Endothelial cell of umbilical vein (primary cell): ENCODE results near the gene FOLR3. TPM values are rescaled to one million over a fixed set of nuclear protein-coding genes. Genes with fewer than 3 reads are reported as not detected.

Experiments
- BruUV-seq: library from RNA; stranded (reverse); fragments of 400-500 nt; replicated peaks from 2 replicates; lab custom pipeline; 2021; lab: Mats Ljungman, UMichigan
- CTCF ChIA-PET: fragments of 300-600, 350-600 bp; sonication (Branson Sonifier 250); formaldehyde crosslinking; loops from one replicate; lab custom pipeline; 2021; ENCODE audit warnings: antibody characterized with exemption, inconsistent platforms; lab: Charles Lee
- POLR2A ChIA-PET: fragments of 300-600, 350-600 bp; sonication (Branson Sonifier 250); formaldehyde crosslinking; loops from one replicate; lab custom pipeline; 2021; ENCODE audit warnings: antibody characterized with exemption, inconsistent platforms; lab: Charles Lee
- DNase-seq: peaks from one replicate; pipeline ENCODE4 v3.0.0-alpha.2; 2011; ENCODE audit warnings: low read depth, low spot score
- FAIRE-seq: peaks from 2 replicates; lab custom pipeline; 2011; peaks lifted over from hg19 to GRCh38; lab: Jason Lieb, UNC
- H2AFZ ChIP-seq: 2 replicates; pipeline ENCODE4 v1.6.0; 2012; ENCODE audit warnings: low read depth, low read length, control low read depth, inconsistent platforms
- H3K27ac ChIP-seq: 2 replicates; pipeline ENCODE4 v1.5.1; 2011; ENCODE audit warnings: low read depth, mild to moderate bottlenecking, control low read depth, low read length, moderate library complexity; ENCODE audit not compliant: insufficient read depth
- H3K27me3 ChIP-seq, 2 experiments: 2 replicates each; pipeline versions ENCODE4 v1.6.0 to v1.6.1; 2011; ENCODE audit warnings: low read length in 2 of 2, mixed read lengths in 1 of 2; ENCODE audit not compliant: control insufficient read depth in 2 of 2, insufficient read depth in 2 of 2
- H3K36me3 ChIP-seq, 2 experiments: 2 replicates in 1 of 2; 3 replicates in 1 of 2; pipeline ENCODE4 v1.5.1; 2011; ENCODE audit warnings: low read length in 2 of 2, mild to moderate bottlenecking in 1 of 2, moderate library complexity in 1 of 2; ENCODE audit not compliant: control insufficient read depth in 2 of 2, insufficient read depth in 2 of 2; ENCODE audit errors: extremely low read depth in 1 of 2
- H3K4me1 ChIP-seq: 3 replicates; pipeline ENCODE4 v1.5.1; 2011; ENCODE audit warnings: mild to moderate bottlenecking, low read length; ENCODE audit not compliant: control insufficient read depth, insufficient read depth; ENCODE audit errors: extremely low read depth
- H3K4me2 ChIP-seq: 2 replicates; pipeline ENCODE4 v1.6.1; 2011; ENCODE audit warnings: low read length, control low read depth, mixed read lengths; ENCODE audit not compliant: insufficient read depth
- H3K4me3 ChIP-seq, 3 experiments: fragments of 200-600 bp in 1 of 3; sonication (generic), shearing (Covaris generic) in 1 of 3; replicated peaks in 1 of 3; 2 replicates each; pipeline ENCODE4 v1.5.1; 2011 to 2016; ENCODE audit warnings: control low read depth in 3 of 3, low read length in 3 of 3, mild to moderate bottlenecking in 2 of 3, inconsistent platforms in 1 of 3, low read depth in 1 of 3, moderate library complexity in 1 of 3; ENCODE audit not compliant: insufficient read depth in 1 of 3
- H3K79me2 ChIP-seq: 2 replicates; pipeline ENCODE4 v1.6.0; 2012; ENCODE audit warnings: low read length, inconsistent platforms; ENCODE audit not compliant: control insufficient read depth, insufficient read depth
- H3K9ac ChIP-seq: replicated peaks from 2 replicates; pipeline ENCODE3; 2011; ENCODE audit warnings: low read length, control low read depth; ENCODE audit not compliant: insufficient read depth; ENCODE audit errors: extremely low read depth
- H3K9me1 ChIP-seq: replicated peaks from 3 replicates; pipeline ENCODE4 v1.6.0; 2011; ENCODE audit warnings: mild to moderate bottlenecking, low read length; ENCODE audit not compliant: control insufficient read depth, insufficient read depth; ENCODE audit errors: extremely low read depth
- H3K9me3 ChIP-seq: replicated peaks from 2 replicates; pipeline ENCODE4 v1.5.1; 2012; ENCODE audit warnings: low read length, inconsistent platforms; ENCODE audit not compliant: control insufficient read depth, insufficient read depth
- H4K20me1 ChIP-seq: replicated peaks from 2 replicates; pipeline ENCODE3; 2011; ENCODE audit warnings: mild to moderate bottlenecking, low read length; ENCODE audit not compliant: control insufficient read depth, insufficient read depth; ENCODE audit errors: extremely low read depth
- EZH2 ChIP-seq: IDR thresholded peaks from 2 replicates; pipeline ENCODE4 v1.6.1; 2012; ENCODE audit warnings: borderline replicate concordance, low read depth, mild to moderate bottlenecking, moderate library complexity, low read length, inconsistent platforms; ENCODE audit not compliant: severe bottlenecking
- FOS ChIP-seq: IDR thresholded peaks from 2 replicates; pipeline ENCODE4 v1.6.1; 2011; ENCODE audit warnings: mild to moderate bottlenecking, low read length, moderate library complexity, borderline replicate concordance; ENCODE audit not compliant: insufficient read depth
- GATA2 ChIP-seq: IDR thresholded peaks from 2 replicates; pipeline ENCODE4 v1.7.0; 2011; ENCODE audit warnings: low read depth, mild to moderate bottlenecking, moderate library complexity, mixed read lengths, low read length; ENCODE audit not compliant: insufficient read length, insufficient read depth
- JUN ChIP-seq: IDR thresholded peaks from 2 replicates; pipeline ENCODE4 v1.6.1; 2011; ENCODE audit warnings: borderline replicate concordance, low read depth; ENCODE audit not compliant: insufficient read length, insufficient read depth
- MYC ChIP-seq: IDR thresholded peaks from one replicate; pipeline ENCODE4 v1.6.1; 2011; ENCODE audit warnings: mild to moderate bottlenecking, low read depth, low read length
- POLR2A ChIP-seq: IDR thresholded peaks from 2 replicates; pipeline ENCODE4 v1.6.1; 2012; ENCODE audit warnings: low read depth, mild to moderate bottlenecking, control low read depth, low read length
- POLR2AphosphoS5 ChIP-seq: IDR thresholded peaks from 2 replicates; pipeline ENCODE4 v1.6.1; 2012; ENCODE audit warnings: low read depth, mild to moderate bottlenecking, control low read depth, low read length, moderate library complexity; ENCODE audit not compliant: insufficient read depth
- dilution Hi-C: fragments of 300-500 bp; cut with MboI; formaldehyde crosslinking; loops from one replicate; pipeline ENCODE4 v1.15.0; 2019; ENCODE audit warnings: low sequenced_read_pairs; ENCODE audit not compliant: extremely low pct_ligation_motif_present
- intact Hi-C: fragments of 100-400 bp; cut with micrococcal nuclease; formaldehyde crosslinking; loops from one replicate; pipeline ENCODE4 v1.10.0; 2022
- polyA plus RNA-seq, 4 experiments: library from polyadenylated mRNA; depleted of rRNA in 3 of 4; stranded (reverse) in 3 of 4; unstranded in 1 of 4; fragments of >200 nt; gene quantifications; 2 replicates each; pipeline versions ENCODE4 v1.2.1 to v1.2.3, GENCODE V29; 2011 to 2012; ENCODE audit warnings: missing spikeins in 1 of 4
- total RNA-seq: library from RNA; stranded (reverse); gene quantifications from 2 replicates; pipeline ENCODE4 v1.2.3, GENCODE V29; 2021
- TF ChIP-seq, protein P1 (sequence below): IDR thresholded peaks from 2 replicates; pipeline ENCODE4 v1.6.1; 2011; ENCODE audit not compliant: insufficient read depth, insufficient read length
- TF ChIP-seq, protein P2 (sequence below), 2 donors: IDR thresholded peaks; 1 replicate in 1 of 2; 2 replicates in 1 of 2; pipeline ENCODE4 v1.5.1; 2011; ENCODE audit warnings: low read length in 2 of 2, mild to moderate bottlenecking in 2 of 2, moderate library complexity in 2 of 2, control low read depth in 1 of 2, inconsistent platforms in 1 of 2, low read depth in 1 of 2; ENCODE audit not compliant: insufficient read depth in 1 of 2; ENCODE audit errors: extremely low read depth in 1 of 2

FOLR3 gene
- total and polyA plus RNA-seq, 2 donors (not counting 3 experiments of a cell fraction or from before 2014, with no cell fraction given): not detected

DNA sequence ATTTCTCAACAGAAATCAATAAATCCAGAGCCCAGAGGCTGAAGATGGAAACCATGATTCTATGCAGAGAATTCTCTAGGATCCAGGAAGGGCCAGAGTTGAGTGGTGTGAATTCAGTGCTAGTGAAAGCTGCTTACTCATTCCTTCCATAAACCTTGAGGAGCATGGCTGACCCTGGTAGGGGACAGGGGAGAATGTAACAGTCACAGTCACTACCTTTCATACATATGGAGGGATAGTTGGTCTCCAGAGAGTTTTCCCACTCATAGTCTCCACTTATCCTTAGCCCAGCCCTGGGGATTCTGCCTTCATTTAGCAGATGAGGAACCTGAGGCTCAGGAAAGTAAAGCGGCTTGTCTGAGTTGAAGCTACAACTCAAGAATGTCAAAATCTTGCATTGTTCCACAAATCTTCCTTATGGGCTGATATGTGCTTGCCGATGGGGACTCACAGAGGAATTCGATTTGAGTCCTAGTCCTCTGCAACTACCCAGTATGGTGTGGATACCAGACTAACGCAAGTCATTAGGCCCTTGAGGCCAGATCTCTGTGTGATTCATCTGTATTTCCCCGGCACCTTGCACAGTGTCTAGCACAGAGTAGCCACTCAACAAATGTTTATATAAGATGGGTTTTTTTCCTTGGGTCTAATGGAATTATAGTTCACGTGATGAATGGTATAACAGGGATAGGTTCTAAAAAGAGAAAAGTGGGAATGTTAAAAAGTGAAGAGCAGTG lies 19.3 kb upstream of the FOLR3 start:
- no peaks in the 10 kb centered on the region for H3K9me3 ChIP-seq
- H4K20me1 ChIP-seq: no peaks in the 10 kb centered on the region
- TF ChIP-seq, protein P1, sequence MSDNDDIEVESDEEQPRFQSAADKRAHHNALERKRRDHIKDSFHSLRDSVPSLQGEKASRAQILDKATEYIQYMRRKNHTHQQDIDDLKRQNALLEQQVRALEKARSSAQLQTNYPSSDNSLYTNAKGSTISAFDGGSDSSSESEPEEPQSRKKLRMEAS: no peak
- TF ChIP-seq, protein P2, sequence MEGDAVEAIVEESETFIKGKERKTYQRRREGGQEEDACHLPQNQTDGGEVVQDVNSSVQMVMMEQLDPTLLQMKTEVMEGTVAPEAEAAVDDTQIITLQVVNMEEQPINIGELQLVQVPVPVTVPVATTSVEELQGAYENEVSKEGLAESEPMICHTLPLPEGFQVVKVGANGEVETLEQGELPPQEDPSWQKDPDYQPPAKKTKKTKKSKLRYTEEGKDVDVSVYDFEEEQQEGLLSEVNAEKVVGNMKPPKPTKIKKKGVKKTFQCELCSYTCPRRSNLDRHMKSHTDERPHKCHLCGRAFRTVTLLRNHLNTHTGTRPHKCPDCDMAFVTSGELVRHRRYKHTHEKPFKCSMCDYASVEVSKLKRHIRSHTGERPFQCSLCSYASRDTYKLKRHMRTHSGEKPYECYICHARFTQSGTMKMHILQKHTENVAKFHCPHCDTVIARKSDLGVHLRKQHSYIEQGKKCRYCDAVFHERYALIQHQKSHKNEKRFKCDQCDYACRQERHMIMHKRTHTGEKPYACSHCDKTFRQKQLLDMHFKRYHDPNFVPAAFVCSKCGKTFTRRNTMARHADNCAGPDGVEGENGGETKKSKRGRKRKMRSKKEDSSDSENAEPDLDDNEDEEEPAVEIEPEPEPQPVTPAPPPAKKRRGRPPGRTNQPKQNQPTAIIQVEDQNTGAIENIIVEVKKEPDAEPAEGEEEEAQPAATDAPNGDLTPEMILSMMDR (IDR thresholded peaks at IDR 0.05; ENCODE audit: extremely low read depth in 1 of 2, insufficient read depth in 1 of 2, low read depth in 1 of 2, low read length in 2 of 2): no peak
- TF ChIP-seq POLR2AphosphoS5: no peak
- no peak for TF ChIP-seq MYC
- TF ChIP-seq JUN: no peak
- TF ChIP-seq GATA2: no peak
- no peak for TF ChIP-seq EZH2
- no peak for TF ChIP-seq POLR2A
- no peak for TF ChIP-seq FOS
- no peak overlapping the region for H3K9ac ChIP-seq
- no peak overlapping the region for H2AFZ ChIP-seq
- no TSS peak for BruUV-seq
- no peak overlapping the region for H3K4me3 ChIP-seq
- FAIRE-seq (no peak), DNase-seq (no peak)
- ChIA-PET CTCF (no interaction called here), POLR2A (no interaction called here)
- dilution Hi-C loops: no loop called here
- H3K27me3 ChIP-seq: peaks cover 0 to 3% of the 10 kb centered on the region in 2 experiments
- H3K79me2 ChIP-seq: no peaks in the 10 kb centered on the region
- H3K36me3 ChIP-seq: no peaks in the 10 kb centered on the region
- peaks cover 14% of the 10 kb centered on the region for H3K4me1 ChIP-seq
- intact Hi-C loops: no loop called here
- no peaks in the 10 kb centered on the region for H3K9me1 ChIP-seq
- H3K4me2 ChIP-seq: no peak overlapping the region
- no peak overlapping the region for H3K27ac ChIP-seq
